ENCODE data around the gene RPUSD1.

Gene RPUSD1

DNA sequence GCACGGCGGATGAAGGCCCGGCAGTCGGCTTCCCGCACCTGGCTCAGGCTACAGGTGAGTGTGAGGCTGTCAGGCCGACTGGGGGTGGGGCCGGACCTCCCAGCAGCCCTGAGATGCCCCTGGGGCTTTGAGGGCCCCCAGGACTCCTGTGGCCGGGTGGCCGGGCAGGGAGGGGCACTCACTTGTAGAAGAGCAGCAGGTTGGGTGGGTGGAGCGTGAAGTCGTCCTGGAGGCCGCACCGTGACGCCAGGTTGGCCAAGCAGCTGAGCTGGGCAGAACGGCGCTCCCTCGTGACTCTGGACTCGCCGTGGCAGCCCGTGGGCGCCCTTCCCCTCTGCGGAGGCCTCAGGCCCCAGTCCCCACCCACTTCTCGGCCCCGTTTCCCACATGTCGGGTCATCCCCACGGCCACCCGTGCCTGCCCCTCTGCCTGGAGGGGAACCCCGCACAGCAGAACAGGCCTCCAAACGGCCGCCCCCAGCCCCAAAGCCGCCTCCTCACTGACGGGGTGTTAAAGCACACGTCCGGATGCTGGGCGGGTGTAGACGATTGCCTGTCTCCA, 12.9 kb downstream of the RPUSD1 start:
- no peaks in the 10 kb centered on the region for H3K79me2 ChIP-seq (ENCODE audit: insufficient read depth, low read depth)
- H4K20me1 ChIP-seq (ENCODE audit: insufficient read depth) = no peaks in the 10 kb centered on the region
- H3K36me3 ChIP-seq (ENCODE audit: insufficient read depth) = no peaks in the 10 kb centered on the region
- H3K9ac ChIP-seq = no peak overlapping the region
- H3K27me3 ChIP-seq (ENCODE audit: insufficient read depth, low read depth) = peaks cover 93% of the 10 kb centered on the region
- H3K4me2 ChIP-seq = no peak overlapping the region
- no peak overlapping the region for H3K4me3 ChIP-seq (IDR thresholded peaks at IDR 0.05; ENCODE audit: insufficient read depth, low read depth, low read length)
- TF ChIP-seq, protein P1, sequence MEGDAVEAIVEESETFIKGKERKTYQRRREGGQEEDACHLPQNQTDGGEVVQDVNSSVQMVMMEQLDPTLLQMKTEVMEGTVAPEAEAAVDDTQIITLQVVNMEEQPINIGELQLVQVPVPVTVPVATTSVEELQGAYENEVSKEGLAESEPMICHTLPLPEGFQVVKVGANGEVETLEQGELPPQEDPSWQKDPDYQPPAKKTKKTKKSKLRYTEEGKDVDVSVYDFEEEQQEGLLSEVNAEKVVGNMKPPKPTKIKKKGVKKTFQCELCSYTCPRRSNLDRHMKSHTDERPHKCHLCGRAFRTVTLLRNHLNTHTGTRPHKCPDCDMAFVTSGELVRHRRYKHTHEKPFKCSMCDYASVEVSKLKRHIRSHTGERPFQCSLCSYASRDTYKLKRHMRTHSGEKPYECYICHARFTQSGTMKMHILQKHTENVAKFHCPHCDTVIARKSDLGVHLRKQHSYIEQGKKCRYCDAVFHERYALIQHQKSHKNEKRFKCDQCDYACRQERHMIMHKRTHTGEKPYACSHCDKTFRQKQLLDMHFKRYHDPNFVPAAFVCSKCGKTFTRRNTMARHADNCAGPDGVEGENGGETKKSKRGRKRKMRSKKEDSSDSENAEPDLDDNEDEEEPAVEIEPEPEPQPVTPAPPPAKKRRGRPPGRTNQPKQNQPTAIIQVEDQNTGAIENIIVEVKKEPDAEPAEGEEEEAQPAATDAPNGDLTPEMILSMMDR (conservative IDR thresholded peaks at IDR 0.05; ENCODE audit: low read depth, low read length) = no peak
- H3K27ac ChIP-seq = no peak overlapping the region
- H3K4me1 ChIP-seq (ENCODE audit: low read depth, poor library complexity, severe bottlenecking) = no peaks in the 10 kb centered on the region
- no peak overlapping the region for H2AFZ ChIP-seq (ENCODE audit: low read depth)

GRCh38 chr16:774086-775001, 13.8 kb downstream of the RPUSD1 start:
- TF ChIP-seq, protein P1 (conservative IDR thresholded peaks at IDR 0.05; ENCODE audit: low read depth, low read length) = no peak

DNA sequence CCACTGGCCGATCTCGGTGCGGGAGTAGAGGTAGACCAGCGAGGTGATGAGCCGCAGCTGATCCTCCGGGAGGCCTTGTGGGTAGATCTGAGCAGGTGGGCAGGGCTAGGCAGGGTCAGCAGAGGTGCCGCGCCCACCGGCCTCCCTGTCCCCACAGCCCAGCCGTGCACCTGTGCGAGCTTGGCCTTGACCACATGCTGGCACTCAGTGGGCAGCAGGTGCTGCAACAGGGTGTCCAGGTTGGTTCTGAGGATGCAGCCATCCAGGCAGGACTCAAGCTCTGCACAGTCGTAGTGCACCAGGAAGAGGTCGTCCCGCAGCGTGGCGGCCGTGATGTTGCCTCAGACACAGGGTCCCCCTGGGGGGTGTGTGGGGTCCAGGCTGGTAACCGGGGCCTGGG, 15.2 kb downstream of the RPUSD1 start:
- Histone ChIP-seq H3K27ac (no peak overlapping the region), H3K79me2 (ENCODE audit: insufficient read depth, low read depth) (no peaks in the 10 kb centered on the region), H3K27me3 (ENCODE audit: insufficient read depth, low read depth) (peaks cover 82% of the 10 kb centered on the region), H3K36me3 (ENCODE audit: insufficient read depth) (no peaks in the 10 kb centered on the region), H2AFZ (ENCODE audit: low read depth) (no peak overlapping the region), H3K4me1 (ENCODE audit: low read depth, poor library complexity, severe bottlenecking) (no peaks in the 10 kb centered on the region), H3K4me3 (IDR thresholded peaks at IDR 0.05; ENCODE audit: insufficient read depth, low read depth, low read length) (no peak overlapping the region), H4K20me1 (ENCODE audit: insufficient read depth) (no peaks in the 10 kb centered on the region), H3K4me2 (no peak overlapping the region), H3K9ac (no peak overlapping the region)
- TF ChIP-seq, protein P1 (conservative IDR thresholded peaks at IDR 0.05; ENCODE audit: low read depth, low read length) = no peak

More at GRCh38 chr16:774086-775001, 13.8 kb downstream of the RPUSD1 start:
- peaks cover 88% of the 10 kb centered on the region for H3K27me3 ChIP-seq (ENCODE audit: insufficient read depth, low read depth)
- no peaks in the 10 kb centered on the region for H3K4me1 ChIP-seq (ENCODE audit: low read depth, poor library complexity, severe bottlenecking)
- H2AFZ ChIP-seq (ENCODE audit: low read depth) = no peak overlapping the region
- no peaks in the 10 kb centered on the region for H4K20me1 ChIP-seq (ENCODE audit: insufficient read depth)
- no peak overlapping the region for H3K9ac ChIP-seq
- H3K4me3 ChIP-seq (IDR thresholded peaks at IDR 0.05; ENCODE audit: insufficient read depth, low read depth, low read length) = no peak overlapping the region
- H3K79me2 ChIP-seq (ENCODE audit: insufficient read depth, low read depth) = no peaks in the 10 kb centered on the region
- H3K4me2 ChIP-seq = no peak overlapping the region
- H3K27ac ChIP-seq = no peak overlapping the region
- no peaks in the 10 kb centered on the region for H3K36me3 ChIP-seq (ENCODE audit: insufficient read depth)

DNA sequence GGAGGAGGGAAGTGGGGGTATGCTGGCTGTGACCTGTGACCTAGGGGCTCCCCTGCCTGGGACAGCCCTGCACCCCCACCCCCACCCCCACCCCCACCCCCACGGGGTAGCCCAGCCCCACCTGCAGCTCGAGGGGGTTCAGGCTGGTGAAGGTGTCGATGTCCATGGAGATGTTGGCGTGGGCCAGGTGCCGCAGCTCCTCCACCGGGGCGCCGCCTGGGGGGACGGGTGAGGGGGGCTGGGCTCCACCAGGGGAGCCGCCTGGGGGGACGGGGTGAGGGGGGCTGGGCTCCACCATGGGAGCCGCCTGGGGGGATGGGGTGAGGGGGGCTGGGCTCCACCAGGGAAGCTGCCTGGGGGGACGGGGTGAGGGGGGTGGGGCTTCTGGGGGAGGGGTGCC, 17.8 kb downstream of the RPUSD1 start:
- Histone ChIP-seq H2AFZ (ENCODE audit: low read depth) (no peak overlapping the region), H4K20me1 (ENCODE audit: insufficient read depth) (no peaks in the 10 kb centered on the region), H3K79me2 (ENCODE audit: insufficient read depth, low read depth) (no peaks in the 10 kb centered on the region), H3K9ac (no peak overlapping the region), H3K4me1 (ENCODE audit: low read depth, poor library complexity, severe bottlenecking) (no peaks in the 10 kb centered on the region), H3K27ac (no peak overlapping the region), H3K27me3 (ENCODE audit: insufficient read depth, low read depth) (peaks cover 70% of the 10 kb centered on the region), H3K4me3 (IDR thresholded peaks at IDR 0.05; ENCODE audit: insufficient read depth, low read depth, low read length) (no peak overlapping the region), H3K36me3 (ENCODE audit: insufficient read depth) (no peaks in the 10 kb centered on the region), H3K4me2 (no peak overlapping the region)
- TF ChIP-seq, protein P1 (conservative IDR thresholded peaks at IDR 0.05; ENCODE audit: low read depth, low read length) = no peak
